WI38 (cell line): ENCODE data around the gene UMAD1.

ENCODE experiments used
- H3K4me3 ChIP-seq: 2 replicates; pipeline ENCODE4 v1.5.1; 2011; ENCODE audit warnings: low read depth, mild to moderate bottlenecking, control low read depth, low read length
- CTCF ChIP-seq: IDR thresholded peaks from 2 replicates; pipeline ENCODE4 v1.5.1; 2012; ENCODE audit warnings: low read depth, mild to moderate bottlenecking, control low read depth, low read length

UMAD1 gene

GRCh38 chr7:7862393-7862792, 221.8 kb downstream of the UMAD1 start:
- no peak for TF ChIP-seq CTCF
- H3K4me3 ChIP-seq = no peak overlapping the region

GRCh38 chr7:7867846-7868571, 227.5 kb downstream of the UMAD1 start:
- no peak overlapping the region for H3K4me3 ChIP-seq
- TF ChIP-seq CTCF = no peak

- H3K4me3 ChIP-seq = no peak overlapping the region
- TF ChIP-seq CTCF = no peak
These were observed 228.0 kb downstream of the UMAD1 start for GRCh38 chr7:7868572-7868899.

- TF ChIP-seq CTCF = no peak
- H3K4me3 ChIP-seq = no peak overlapping the region
These were observed 228.5 kb downstream of the UMAD1 start for GRCh38 chr7:7869036-7869435.

GRCh38 chr7:7869651-7870050, 229.1 kb downstream of the UMAD1 start:
- H3K4me3 ChIP-seq = no peak overlapping the region
- no peak for TF ChIP-seq CTCF

GRCh38 chr7:7870555-7870954, 230.0 kb downstream of the UMAD1 start:
- no peak overlapping the region for H3K4me3 ChIP-seq
- TF ChIP-seq CTCF = no peak

- no peak overlapping the region for H3K4me3 ChIP-seq
- TF ChIP-seq CTCF = no peak
These were observed 235.9 kb downstream of the UMAD1 start for GRCh38 chr7:7876419-7876818.
